PC-9 (cell line): Measurements from ENCODE around the gene EEA1.

Source experiments
- EZH2 ChIP-seq: fragments of 200-600 bp; sonication (generic); IDR thresholded peaks from 2 replicates; pipeline ENCODE4 v1.8.0; 2017; ENCODE audit warnings: antibody characterized with exemption, low read depth
- TF ChIP-seq, protein P1 (sequence below): fragments of 200-600 bp; sonication (generic); conservative IDR thresholded peaks from 2 replicates; pipeline ENCODE4 v1.6.1; 2017; ENCODE audit warnings: mixed run types, antibody characterized with exemption, mild to moderate bottlenecking, moderate library complexity

DNA sequence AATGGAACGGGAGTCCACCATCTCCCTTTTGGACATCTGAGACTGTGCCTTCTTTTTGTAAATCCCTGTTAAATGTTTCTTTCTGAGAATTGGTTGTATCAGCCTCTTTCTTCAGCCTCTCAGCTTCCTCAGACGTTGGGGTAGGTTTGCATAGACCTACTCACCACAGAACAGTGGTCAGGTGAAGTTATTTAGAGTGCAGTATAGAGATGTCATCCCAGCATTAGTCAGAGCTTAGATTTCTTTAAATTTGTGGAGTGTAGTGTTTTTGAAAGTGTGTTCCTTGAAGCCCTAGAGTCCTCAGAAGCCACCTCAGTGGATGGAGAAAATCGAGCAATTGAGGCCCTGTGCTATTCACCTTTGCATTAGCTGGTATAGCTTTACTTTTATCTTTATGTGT lies 8.9 kb upstream of the EEA1 start:
- TF ChIP-seq, protein P1, sequence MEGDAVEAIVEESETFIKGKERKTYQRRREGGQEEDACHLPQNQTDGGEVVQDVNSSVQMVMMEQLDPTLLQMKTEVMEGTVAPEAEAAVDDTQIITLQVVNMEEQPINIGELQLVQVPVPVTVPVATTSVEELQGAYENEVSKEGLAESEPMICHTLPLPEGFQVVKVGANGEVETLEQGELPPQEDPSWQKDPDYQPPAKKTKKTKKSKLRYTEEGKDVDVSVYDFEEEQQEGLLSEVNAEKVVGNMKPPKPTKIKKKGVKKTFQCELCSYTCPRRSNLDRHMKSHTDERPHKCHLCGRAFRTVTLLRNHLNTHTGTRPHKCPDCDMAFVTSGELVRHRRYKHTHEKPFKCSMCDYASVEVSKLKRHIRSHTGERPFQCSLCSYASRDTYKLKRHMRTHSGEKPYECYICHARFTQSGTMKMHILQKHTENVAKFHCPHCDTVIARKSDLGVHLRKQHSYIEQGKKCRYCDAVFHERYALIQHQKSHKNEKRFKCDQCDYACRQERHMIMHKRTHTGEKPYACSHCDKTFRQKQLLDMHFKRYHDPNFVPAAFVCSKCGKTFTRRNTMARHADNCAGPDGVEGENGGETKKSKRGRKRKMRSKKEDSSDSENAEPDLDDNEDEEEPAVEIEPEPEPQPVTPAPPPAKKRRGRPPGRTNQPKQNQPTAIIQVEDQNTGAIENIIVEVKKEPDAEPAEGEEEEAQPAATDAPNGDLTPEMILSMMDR = no peak
- TF ChIP-seq EZH2 = no peak
